T-helper 2 cell treated with Interferon-gamma antibody and Interleukin-4, amounts not matched to agents 100 ng/mL and 5 ng/mL, for 36 hours (primary cell): ENCODE data around the gene SNX32. TPM values are rescaled to one million over a fixed set of nuclear protein-coding genes. Genes with fewer than 3 reads are reported as not detected.

Source experiments
- intact Hi-C: fragments of 100-400 bp; cut with micrococcal nuclease; formaldehyde crosslinking; loops from one replicate; pipeline ENCODE4 v1.15.1; 2023
- total RNA-seq: library from RNA; stranded (reverse); gene quantifications from 2 replicates; pipeline ENCODE4 v1.2.3, GENCODE V29; 2022

SNX32 gene
- total RNA-seq, 1 donor from 2014 or later = 1.6 TPM

DNA sequence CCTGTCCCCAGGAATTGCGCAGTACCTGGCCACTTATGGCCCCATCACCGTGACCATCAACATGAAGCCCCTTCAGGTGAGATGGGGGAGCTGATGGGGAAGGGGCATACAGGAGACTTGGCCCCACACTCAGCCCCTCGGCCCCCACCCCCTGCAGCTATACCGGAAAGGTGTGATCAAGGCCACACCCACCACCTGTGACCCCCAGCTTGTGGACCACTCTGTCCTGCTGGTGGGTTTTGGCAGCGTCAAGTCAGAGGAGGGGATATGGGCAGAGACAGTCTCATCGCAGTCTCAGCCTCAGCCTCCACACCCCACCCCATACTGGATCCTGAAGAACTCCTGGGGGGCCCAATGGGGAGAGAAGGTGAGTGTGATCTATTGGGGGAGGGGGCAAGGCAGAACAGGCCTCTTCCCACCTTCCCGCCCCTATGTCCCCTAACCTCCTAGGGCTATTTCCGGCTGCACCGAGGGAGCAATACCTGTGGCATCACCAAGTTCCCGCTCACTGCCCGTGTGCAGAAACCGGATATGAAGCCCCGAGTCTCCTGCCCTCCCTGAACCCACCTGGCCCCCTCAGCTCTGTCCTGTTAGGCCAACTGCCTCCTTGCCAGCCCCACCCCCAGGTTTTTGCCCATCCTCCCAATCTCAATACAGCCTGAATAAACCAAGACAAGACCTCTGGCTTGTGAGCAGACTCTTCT lies 49.4 kb downstream of the SNX32 start:
- intact Hi-C loops = no loop called here

DNA sequence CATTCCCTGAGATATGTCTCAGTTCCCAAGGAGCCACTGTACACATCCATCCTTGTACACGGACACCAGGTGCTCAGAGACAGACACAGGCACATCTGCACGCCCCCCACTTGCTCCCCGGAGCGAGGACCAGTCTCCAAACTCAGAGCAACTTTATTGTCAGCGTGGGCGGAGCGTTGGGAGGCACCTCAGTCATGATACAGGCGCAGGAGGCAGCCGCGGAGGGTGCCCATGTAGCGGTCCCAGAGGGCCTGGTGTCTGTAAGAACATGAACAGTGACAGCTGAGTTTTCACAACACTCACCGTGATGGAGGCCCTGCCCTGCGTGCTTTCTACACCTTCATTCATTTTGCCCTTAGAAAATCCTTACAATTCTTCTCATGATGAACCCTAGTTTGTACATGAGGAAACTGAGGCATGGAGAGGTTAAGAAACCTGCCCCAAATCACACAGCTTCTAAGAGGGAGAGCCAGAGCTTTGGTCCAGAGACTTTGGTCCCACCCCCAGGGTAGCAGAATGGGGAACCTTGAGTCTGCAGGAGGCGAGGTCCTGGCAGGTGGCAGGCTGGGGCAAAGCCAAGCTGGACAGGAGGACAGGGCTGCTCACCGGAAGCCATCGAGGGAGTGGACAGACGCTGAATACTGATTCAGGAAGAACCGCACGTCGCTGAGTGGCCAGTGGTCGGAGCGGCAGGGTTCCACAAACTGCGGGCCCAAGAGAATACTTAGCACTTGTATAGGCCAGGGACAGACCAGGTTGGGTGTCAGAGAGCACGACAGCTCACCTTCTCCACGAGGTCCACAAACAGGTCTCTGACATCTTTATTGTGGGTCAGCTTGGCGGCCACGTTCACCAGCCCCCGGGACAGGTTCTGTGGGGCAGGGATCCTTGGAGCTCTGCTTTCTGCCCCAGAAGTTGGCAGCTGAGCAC lies 50.3 kb downstream of the SNX32 start:
- intact Hi-C loops = loop anchor here (1.0 kb wide), 3 partner anchors 11 to 105 kb away; no protein-coding TSS in a partner anchor

DNA sequence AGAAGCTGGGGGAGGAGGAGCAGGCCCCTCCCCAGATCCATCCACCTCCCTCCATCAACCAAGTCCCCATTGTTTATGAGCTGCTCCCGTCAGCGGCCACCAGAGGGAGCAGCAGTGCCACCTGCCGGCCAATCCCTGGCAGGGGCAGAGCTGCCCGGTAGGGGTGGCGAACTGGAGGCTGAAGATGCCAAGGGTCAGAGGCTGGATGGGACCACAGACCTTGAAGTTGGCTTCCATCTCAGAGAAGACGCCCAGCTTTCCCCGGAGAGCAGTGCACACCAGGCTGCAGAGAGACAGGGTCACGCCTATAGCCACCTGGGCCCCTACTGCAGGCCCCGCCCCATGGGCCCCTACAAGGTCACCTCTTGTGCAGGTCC lies 50.9 kb downstream of the SNX32 start:
- intact Hi-C loops = loop anchor here (1.0 to 5.0 kb wide), 4 partner anchors 11 to 172 kb away; partner anchors contain the start of gene KAT5

DNA sequence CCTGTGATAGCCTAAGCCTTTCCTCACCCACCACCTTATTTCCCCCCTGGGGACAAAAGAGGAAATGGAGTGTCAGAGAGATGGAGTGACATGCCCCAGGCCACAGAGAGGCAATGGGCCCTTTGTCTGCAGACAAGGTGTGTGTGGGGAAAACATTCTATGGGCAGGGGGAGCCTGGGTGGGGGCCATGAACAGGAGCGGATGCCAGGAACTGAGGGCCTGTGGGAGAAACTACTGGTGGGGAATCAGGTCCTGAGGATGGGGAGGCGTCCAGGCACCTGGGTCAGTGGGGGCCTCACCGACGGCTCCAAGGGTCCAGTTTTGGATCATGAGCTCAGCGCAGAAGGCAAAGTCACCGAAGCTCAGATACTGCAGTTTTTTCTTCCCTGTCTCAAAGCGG lies 51.5 kb downstream of the SNX32 start:
- intact Hi-C loops = loop anchor here (5.0 kb wide), 1 partner anchor 173 kb away; the partner anchor contains the start of gene KAT5

DNA sequence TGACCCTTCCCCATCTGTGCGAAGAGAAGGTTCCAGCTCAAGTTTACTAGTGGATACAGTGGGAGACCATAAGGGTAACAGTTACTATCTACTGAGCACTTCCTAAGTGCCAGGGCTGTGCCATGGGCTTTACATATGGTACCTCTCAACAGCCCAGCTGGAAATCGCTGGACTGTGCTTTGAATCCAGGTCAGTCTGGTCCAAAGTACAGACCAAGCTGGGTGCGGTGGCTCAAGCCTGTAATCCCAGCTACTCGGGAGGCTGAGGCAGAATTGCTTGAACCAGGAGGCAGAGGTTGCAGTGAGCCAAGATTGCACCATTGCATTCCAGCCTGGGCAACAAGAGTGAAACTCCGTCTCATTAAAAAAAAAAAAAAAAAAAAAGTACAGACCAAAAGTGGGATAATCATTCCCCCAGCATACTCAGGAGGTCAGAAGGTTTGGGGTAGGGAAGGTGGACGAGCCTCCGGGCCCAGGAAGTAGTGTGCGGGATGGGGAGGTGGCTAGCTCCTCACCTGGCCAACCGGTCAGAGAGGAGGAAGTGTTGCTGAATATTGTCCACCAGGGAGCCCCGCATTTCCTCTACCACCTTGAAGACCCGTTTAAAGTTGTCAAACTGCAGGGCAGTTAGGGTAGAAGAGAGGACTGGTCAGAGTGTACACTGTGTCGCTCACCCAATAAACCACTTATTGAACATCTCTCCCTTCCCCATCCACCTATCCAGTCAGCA lies 52.2 kb downstream of the SNX32 start:
- intact Hi-C loops = loop anchor here (5.0 kb wide), 1 partner anchor 174 kb away; the partner anchor contains the start of gene KAT5

DNA sequence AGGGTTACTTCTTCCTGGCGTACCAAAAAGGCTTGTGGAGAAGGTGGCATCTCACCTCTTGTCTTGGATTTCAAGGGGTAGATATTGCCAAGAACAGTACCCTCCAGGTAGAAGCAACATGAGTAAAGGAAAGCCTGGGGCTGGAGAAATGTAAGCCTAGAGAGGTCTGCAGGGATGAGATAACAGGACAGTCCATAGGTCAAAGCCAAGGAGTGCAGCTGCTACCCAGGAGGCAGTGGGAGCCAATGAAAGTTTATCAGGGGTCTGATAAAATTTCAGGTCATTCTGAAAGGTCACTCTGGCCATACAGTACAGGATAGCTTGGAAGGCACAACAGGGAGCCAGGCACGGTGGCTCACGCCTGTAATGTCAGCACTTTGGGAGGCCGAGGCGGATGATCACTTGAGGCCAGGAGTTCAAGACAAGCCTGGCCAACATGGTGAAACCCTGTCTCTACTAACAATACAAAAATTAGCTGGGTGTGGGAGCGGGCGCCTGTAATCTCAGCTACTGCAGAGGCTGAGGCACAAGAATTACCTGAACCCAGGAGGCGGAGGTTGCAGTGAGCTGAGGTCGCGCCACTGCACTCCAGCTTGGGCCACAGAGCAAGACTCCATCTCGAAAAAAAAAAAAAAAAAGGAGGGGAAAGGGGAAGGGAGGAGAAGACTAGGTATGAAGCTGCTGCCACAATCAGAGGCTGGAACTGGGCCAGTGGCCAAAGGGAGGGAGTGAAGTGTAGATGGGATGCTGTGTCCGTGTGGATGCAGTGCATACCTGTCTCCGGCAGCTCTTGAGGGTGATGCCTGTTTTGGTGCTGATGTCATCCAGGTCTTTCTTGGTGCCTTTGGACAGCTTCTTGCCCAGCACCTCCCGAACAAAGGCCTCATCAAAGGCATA lies 53.3 kb downstream of the SNX32 start:
- intact Hi-C loops = loop anchor here (5.0 kb wide), 1 partner anchor 175 kb away; the partner anchor contains the start of gene KAT5

DNA sequence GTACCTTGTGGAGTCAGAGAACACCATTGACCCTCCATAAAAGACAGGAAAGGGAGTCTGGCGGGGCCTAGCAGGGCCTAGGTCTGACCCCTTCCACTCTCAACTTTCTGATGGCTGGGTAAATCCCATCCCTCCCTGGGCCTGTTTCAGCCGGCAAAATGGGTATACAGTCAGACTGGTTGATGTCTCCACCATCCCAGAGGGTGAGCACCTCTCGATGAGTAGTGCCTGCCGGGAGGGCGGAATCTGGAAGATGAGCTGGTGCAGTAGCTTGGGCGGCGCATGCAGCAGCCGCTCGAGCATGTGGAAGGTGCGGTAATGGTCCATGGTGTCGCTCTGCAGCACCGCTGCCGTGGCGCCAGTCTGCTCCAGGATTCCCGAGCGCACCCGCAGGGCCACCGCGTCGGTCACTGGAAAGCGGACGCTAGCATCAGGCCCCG lies 54.0 kb downstream of the SNX32 start:
- intact Hi-C loops = loop anchor here (1.0 to 5.0 kb wide), 5 partner anchors 14 to 175 kb away; partner anchors contain the start of genes C11orf68, CFL1, DRAP1 and KAT5

DNA sequence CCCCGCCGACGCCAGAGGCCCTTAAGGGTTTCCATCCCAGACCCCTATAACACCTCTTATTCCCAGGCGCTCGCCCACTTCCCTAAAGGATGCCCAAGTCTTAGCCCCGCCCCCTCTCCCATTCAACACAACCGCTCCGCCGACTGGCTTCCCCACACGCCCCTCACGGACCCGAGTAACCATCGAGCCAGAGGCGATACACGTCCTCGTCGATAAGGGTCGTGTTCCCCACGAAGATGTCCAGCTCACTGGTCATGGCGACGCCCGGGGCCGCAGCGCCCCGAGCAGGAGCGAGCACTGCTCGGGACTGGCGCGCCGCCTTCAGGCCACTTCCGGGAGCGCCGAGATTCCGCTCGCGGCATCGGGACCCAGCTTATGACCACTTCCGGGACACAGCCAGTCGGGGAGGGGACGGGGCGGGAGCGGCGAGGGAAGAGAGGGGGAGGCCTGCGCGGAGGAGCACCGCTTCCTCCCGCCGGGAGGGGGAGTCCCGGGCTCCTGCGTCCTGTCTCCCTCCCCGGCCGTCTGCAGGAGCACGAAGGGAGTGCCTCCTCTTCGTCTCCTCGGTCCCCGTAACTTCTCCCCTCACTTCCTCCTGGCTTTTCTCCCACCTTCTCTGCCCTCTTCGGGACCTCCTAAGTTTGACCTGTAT lies 54.5 kb downstream of the SNX32 start, which contains the start of gene FIBP:
TSS of gene FIBP (minus strand) at position 309 of the 652 bp plus-strand sequence. CDS start at position 256, 53 bp downstream.
- intact Hi-C loops = loop anchor here (1.0 to 5.0 kb wide), 5 partner anchors 15 to 176 kb away; partner anchors contain the start of genes C11orf68, CFL1, DRAP1 and KAT5

DNA sequence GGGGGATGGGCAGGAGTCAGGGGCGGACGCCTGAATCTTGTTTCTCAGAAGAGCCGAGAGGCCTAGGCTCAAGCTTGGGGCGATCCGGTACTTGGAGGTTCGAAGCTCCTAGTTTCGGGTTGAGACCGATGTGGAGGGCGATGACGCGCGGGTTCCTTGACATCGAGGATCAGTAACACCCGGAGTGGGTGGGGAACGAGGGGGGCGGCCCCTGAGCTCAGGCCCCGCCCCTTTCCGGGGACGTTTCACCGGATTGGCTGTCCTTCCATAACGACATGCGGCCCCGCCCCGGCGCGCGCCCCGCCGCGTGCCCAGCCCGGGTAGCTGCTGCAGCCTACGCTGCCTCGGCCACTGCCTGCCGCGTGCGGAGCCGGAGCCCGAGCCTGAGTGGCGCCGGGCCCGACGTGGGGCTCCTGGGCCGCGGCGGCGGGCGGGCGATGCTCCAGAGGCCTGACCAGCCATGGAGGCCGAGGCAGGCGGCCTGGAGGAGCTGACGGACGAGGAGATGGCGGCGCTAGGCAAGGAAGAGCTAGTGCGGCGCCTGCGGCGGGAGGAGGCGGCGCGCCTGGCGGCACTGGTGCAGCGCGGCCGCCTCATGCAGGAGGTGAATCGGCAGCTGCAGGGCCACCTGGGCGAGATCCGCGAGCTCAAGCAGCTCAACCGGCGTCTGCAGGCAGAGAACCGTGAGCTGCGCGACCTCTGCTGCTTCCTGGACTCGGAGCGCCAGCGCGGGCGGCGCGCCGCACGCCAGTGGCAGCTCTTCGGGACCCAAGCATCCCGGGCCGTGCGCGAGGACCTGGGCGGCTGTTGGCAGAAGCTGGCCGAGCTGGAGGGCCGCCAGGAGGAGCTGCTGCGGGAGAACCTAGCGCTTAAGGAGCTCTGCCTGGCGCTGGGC lies 56.8 kb downstream of the SNX32 start, which contains the start of gene CCDC85B:
TSS of gene CCDC85B (plus strand) at position 350 of the 895 bp plus-strand sequence. CDS start at position 461, 111 bp downstream.
- intact Hi-C loops = loop anchor here (1.0 to 10.0 kb wide), 3 partner anchors 10 to 106 kb away; partner anchors contain the start of genes AP5B1, FOSL1, OVOL1 and SART1

DNA sequence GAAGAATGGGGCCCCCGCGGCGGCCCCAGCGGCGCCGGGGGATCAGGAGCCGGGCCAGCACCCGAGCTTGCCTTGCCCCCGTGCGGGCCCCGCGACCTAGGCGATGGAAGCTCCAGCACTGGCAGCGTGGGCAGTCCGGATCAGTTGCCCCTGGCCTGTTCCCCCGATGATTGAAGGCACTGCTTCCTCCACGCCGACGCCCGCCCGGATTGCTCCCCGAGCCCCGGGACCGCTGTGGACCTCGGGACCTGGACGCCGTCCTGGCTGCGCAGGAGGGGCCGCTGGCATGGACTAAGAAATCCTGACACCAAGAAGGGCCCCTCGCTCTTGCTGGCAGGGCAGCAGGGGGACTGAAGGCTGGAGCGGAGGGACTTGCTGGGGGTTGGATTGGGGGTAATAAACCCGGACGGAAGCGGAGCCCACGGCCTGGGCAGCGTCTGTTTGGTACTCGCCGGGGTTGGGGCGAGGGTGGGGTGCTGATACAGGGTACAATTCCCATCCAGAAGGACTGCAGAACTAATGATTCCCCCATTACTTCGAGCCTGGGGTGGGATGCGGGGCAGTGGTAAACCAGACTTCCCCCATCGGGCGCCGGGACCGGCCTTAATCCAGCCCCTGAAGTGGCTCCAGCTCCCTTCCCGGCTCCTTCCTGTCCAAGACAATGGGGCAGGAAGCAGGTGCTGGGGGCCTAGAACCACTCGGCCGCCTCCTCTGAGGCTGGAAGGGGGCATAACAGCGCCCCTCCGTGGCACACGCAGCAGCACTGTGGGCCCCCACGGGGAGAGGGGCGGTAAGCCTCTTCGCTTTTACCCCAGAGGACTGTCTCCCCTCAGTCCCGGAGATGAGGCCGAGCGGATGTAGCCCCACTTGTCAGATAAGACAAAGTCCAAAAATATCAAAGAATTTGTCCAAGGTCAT lies 57.7 kb downstream of the SNX32 start:
- intact Hi-C loops = loop anchor here (10.0 kb wide), 1 partner anchor 107 kb away; the partner anchor contains the start of genes AP5B1 and OVOL1

DNA sequence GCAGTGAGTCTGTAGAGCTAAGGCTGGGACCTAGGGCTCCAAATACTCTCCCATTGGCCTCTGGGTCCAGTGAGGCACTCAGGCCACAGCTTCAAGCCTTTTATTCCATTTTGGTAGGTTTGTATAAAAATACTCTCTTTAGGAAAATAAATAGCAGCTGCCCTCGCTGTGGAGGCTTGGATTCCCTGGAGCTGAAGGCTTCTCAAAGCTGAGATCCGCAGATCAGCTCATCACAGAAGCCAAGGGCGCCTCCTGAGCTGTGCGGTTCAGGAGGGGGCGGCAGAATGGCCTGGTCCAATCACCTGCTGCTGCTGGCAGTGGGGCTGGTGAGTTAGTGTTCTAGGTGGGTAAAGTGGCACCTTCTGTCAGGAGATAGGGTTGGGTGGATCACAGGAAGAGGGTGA lies 58.4 kb downstream of the SNX32 start:
- intact Hi-C loops = loop anchor here (10.0 kb wide), 1 partner anchor 107 kb away; the partner anchor contains the start of genes AP5B1 and OVOL1

DNA sequence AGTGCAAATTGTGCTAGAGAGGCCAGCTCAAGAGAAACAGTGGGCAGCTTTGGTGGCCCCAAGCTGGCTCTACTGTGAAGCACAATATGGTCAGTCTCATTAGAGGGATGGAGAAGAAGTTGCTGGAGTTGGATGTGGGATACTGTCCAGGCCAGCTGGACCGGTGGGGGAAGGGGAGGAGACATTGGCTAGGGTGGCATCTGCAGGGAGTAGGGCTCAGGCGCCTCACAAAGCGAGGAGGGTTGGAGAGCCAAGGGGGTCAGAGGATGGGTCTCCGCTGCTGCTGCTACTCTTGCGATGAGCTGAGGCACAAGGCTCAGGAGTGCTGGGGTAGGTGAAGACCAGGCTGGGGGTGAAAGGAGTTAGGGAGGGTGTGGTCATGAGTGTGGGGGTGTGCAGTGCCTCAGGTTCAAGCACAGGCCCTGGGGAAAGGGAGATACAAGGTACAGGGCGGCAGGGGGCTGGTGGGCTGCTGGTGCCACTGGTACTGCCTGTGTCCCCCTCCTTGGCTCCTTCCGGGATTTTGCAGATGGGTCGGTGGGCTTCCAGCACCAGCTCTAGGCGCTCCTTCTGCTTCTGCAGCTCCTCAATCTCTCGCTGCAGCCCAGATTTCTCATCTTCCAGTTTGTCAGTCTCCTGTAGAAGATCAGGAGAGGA lies 59.0 kb downstream of the SNX32 start:
- intact Hi-C loops = loop anchor here (10.0 kb wide), 1 partner anchor 108 kb away; the partner anchor contains the start of genes AP5B1 and OVOL1

DNA sequence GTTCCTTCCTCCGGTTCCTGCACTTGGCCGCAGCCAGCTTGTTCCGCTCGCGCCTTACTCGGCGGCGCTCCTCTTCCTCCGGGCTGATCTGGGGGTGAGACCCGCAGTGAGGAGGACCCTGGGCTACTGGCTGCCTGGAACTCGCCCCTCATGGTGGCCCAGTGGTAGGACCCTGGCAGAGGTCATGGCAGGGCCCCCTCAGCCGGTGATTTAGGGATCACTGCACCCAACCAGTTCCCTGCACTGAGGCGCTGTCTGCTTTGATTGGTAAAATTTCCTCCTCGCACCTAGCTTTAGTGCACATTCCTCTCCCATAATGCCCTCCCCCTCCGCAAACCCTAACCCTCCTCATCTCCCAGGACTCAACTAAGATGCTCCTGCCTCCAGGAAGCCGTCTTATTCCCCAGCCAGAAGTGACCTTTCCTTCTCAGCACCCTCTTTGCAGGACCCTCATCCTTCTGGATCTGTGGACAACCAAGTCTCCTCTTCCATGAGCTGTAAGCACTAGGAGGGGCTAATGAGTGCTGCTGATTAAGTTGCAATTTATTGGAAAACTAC lies 60.4 kb downstream of the SNX32 start:
- intact Hi-C loops = loop anchor here (10.0 kb wide), 1 partner anchor 109 kb away; the partner anchor contains the start of genes AP5B1 and OVOL1

DNA sequence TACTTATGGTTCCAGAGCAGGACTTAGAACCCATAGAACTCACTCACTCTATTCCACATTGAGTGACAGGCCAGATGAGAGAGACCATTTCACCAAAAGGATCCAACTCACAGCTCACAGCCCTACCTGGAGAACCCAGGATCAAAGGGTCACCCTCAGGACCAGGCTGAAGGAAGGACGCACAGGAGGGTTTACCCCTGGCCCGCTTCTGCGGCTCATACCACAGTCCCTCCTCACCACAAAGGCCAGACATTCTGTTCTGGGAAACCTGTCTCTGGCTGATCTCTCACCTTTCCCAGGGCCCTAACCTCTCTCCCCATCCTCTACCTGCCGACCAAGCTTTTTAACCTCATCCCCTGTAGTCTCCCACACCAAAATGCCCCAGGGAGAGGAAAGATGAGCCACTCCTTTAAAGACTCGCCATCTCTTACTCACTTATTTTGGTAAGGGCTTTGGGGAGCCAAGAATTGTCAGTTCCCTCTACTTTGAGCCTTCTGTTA lies 61.8 kb downstream of the SNX32 start:
- intact Hi-C loops = loop anchor here (10.0 kb wide), 1 partner anchor 111 kb away; the partner anchor contains the start of genes AP5B1 and OVOL1
